Endothelial cell of umbilical vein (primary cell): Measurements from ENCODE around the gene CXADR.

Experiments used
- EZH2 ChIP-seq: IDR thresholded peaks from 2 replicates; pipeline ENCODE4 v1.6.1; 2012; ENCODE audit warnings: borderline replicate concordance, low read depth, mild to moderate bottlenecking, moderate library complexity, low read length, inconsistent platforms; ENCODE audit not compliant: severe bottlenecking
- FOS ChIP-seq: IDR thresholded peaks from 2 replicates; pipeline ENCODE4 v1.6.1; 2011; ENCODE audit warnings: mild to moderate bottlenecking, low read length, moderate library complexity, borderline replicate concordance; ENCODE audit not compliant: insufficient read depth
- GATA2 ChIP-seq: IDR thresholded peaks from 2 replicates; pipeline ENCODE4 v1.7.0; 2011; ENCODE audit warnings: low read depth, mild to moderate bottlenecking, moderate library complexity, mixed read lengths, low read length; ENCODE audit not compliant: insufficient read length, insufficient read depth
- JUN ChIP-seq: IDR thresholded peaks from 2 replicates; pipeline ENCODE4 v1.6.1; 2011; ENCODE audit warnings: borderline replicate concordance, low read depth; ENCODE audit not compliant: insufficient read length, insufficient read depth
- MYC ChIP-seq: IDR thresholded peaks from one replicate; pipeline ENCODE4 v1.6.1; 2011; ENCODE audit warnings: mild to moderate bottlenecking, low read depth, low read length
- POLR2A ChIP-seq: IDR thresholded peaks from 2 replicates; pipeline ENCODE4 v1.6.1; 2012; ENCODE audit warnings: low read depth, mild to moderate bottlenecking, control low read depth, low read length
- POLR2AphosphoS5 ChIP-seq: IDR thresholded peaks from 2 replicates; pipeline ENCODE4 v1.6.1; 2012; ENCODE audit warnings: low read depth, mild to moderate bottlenecking, control low read depth, low read length, moderate library complexity; ENCODE audit not compliant: insufficient read depth
- TF ChIP-seq, protein P1 (sequence below), 2 donors: IDR thresholded peaks; 1 replicate in 1 of 2; 2 replicates in 1 of 2; pipeline ENCODE4 v1.5.1; 2011; ENCODE audit warnings: low read length in 2 of 2, mild to moderate bottlenecking in 2 of 2, moderate library complexity in 2 of 2, control low read depth in 1 of 2, inconsistent platforms in 1 of 2, low read depth in 1 of 2; ENCODE audit not compliant: insufficient read depth in 1 of 2; ENCODE audit errors: extremely low read depth in 1 of 2
- TF ChIP-seq, protein P2 (sequence below): IDR thresholded peaks from 2 replicates; pipeline ENCODE4 v1.6.1; 2011; ENCODE audit not compliant: insufficient read depth, insufficient read length

DNA sequence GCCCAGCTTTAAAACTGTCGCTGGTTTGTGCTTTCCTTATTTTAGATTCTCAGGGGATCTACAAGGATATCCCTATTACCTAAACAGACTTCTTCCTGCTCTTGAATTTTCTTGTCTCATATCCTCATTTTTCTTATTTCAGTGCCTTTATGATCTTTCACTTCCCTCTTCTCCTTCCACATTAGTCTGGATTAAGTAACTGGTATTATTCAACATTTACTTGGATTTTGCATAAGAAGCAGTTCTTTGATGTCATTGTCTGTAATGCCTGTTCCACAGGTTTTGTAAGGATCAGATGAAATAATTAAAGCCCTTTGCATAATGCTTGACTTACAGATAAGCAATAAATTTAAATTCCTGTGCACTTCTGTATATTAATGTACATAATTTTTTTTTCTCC, 26.5 kb downstream of the CXADR start:
- TF ChIP-seq, protein P1, sequence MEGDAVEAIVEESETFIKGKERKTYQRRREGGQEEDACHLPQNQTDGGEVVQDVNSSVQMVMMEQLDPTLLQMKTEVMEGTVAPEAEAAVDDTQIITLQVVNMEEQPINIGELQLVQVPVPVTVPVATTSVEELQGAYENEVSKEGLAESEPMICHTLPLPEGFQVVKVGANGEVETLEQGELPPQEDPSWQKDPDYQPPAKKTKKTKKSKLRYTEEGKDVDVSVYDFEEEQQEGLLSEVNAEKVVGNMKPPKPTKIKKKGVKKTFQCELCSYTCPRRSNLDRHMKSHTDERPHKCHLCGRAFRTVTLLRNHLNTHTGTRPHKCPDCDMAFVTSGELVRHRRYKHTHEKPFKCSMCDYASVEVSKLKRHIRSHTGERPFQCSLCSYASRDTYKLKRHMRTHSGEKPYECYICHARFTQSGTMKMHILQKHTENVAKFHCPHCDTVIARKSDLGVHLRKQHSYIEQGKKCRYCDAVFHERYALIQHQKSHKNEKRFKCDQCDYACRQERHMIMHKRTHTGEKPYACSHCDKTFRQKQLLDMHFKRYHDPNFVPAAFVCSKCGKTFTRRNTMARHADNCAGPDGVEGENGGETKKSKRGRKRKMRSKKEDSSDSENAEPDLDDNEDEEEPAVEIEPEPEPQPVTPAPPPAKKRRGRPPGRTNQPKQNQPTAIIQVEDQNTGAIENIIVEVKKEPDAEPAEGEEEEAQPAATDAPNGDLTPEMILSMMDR (IDR thresholded peaks at IDR 0.05; ENCODE audit: extremely low read depth in 1 of 2, insufficient read depth in 1 of 2, low read depth in 1 of 2, low read length in 2 of 2), result no peak
- TF ChIP-seq POLR2A (no peak), EZH2 (no peak), POLR2AphosphoS5 (no peak), GATA2 (no peak), JUN (no peak), MYC (no peak), FOS (no peak)
- TF ChIP-seq, protein P2, sequence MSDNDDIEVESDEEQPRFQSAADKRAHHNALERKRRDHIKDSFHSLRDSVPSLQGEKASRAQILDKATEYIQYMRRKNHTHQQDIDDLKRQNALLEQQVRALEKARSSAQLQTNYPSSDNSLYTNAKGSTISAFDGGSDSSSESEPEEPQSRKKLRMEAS, result no peak
